SK-N-SH treated with all-trans-retinoic acid at 6 μM for 48 hours (cell line): ENCODE measurements around the gene SMC1B.
A peak's percentile ranks its signal among the peaks of the same experiment; 100 is the strongest.
"Not testable (repeated sequence)": the region's sequence is repeated elsewhere in the genome, so short reads cannot be mapped to it uniquely, and the experiment has no call there.

Experiments
- ATAC-seq: fragments of 200-7000 bp; cut with Tn5 transposase; 3 replicates; pipeline ENCODE4 v1.9.1; 2020; ENCODE audit warnings: mild to moderate bottlenecking, moderate library complexity
- ARNTL ChIP-seq: fragments of 450-650 bp; formaldehyde crosslinking; IDR thresholded peaks from 2 replicates; pipeline ENCODE4 v1.5.0; 2020; ENCODE audit warnings: low read depth, mild to moderate bottlenecking, moderate library complexity, borderline replicate concordance
- BACH2 ChIP-seq: fragments of 250-450 bp; sonication (Bioruptor Pico); IDR thresholded peaks from 2 replicates; pipeline ENCODE4 v1.9.0; 2021; ENCODE audit warnings: mild to moderate bottlenecking, borderline replicate concordance
- CSDC2 ChIP-seq: fragments of 250-450 bp; sonication (Bioruptor Pico); IDR thresholded peaks from 2 replicates; pipeline ENCODE4 v1.5.0; 2020; ENCODE audit warnings: mild to moderate bottlenecking, moderate library complexity
- ESRRG ChIP-seq: fragments of 250-450 bp; sonication (Bioruptor Pico); IDR thresholded peaks from 2 replicates; pipeline ENCODE4 v1.6.1; 2021; ENCODE audit warnings: mild to moderate bottlenecking
- ISL1 ChIP-seq: fragments of 250-450 bp; sonication (Bioruptor Pico); IDR thresholded peaks from 2 replicates; pipeline ENCODE4 v2.1.2; 2022; ENCODE audit warnings: mild to moderate bottlenecking, moderate library complexity
- OSR1 ChIP-seq: fragments of 250-450 bp; sonication (Bioruptor Pico); IDR thresholded peaks from 2 replicates; pipeline ENCODE4 v1.8.0; 2022; ENCODE audit warnings: moderate library complexity, mild to moderate bottlenecking, inconsistent platforms
- PPARA ChIP-seq: fragments of 250-450 bp; sonication (Bioruptor Pico); IDR thresholded peaks from 2 replicates; pipeline ENCODE4 v1.5.0; 2020; ENCODE audit warnings: mild to moderate bottlenecking, borderline replicate concordance
- RARB ChIP-seq: fragments of 250-450 bp; sonication (Bioruptor Pico); IDR thresholded peaks from 2 replicates; pipeline ENCODE4 v1.8.0; 2021; ENCODE audit warnings: mild to moderate bottlenecking, moderate library complexity
- SNAI2 ChIP-seq: fragments of 250-450 bp; sonication (Bioruptor Pico); IDR thresholded peaks from 2 replicates; pipeline ENCODE4 v1.5.0; 2020; ENCODE audit warnings: mild to moderate bottlenecking, moderate library complexity
- TCF4 ChIP-seq: fragments of 250-450 bp; sonication (Bioruptor Pico); IDR thresholded peaks from 2 replicates; pipeline ENCODE4 v1.8.0; 2021; ENCODE audit warnings: mild to moderate bottlenecking, moderate library complexity, borderline replicate concordance
- TOX ChIP-seq: fragments of 250-450 bp; sonication (Bioruptor Pico); IDR thresholded peaks from 2 replicates; pipeline ENCODE4 v1.8.0; 2021; ENCODE audit warnings: mild to moderate bottlenecking, moderate library complexity, borderline replicate concordance
- TSHZ2 ChIP-seq: fragments of 250-450 bp; sonication (Bioruptor Pico); IDR thresholded peaks from 2 replicates; pipeline ENCODE4 v1.5.0; 2020; ENCODE audit warnings: mild to moderate bottlenecking, moderate library complexity
- ZC3H10 ChIP-seq: fragments of 250-450 bp; sonication (Bioruptor Pico); IDR thresholded peaks from 2 replicates; pipeline ENCODE4 v1.5.1; 2021; ENCODE audit warnings: mild to moderate bottlenecking, moderate library complexity
- ZFP3 ChIP-seq: fragments of 250-450 bp; sonication (Bioruptor Pico); IDR thresholded peaks from 2 replicates; pipeline ENCODE4 v1.5.0; 2020; ENCODE audit warnings: mild to moderate bottlenecking, moderate library complexity
- ZFP30 ChIP-seq: fragments of 450-650 bp; formaldehyde crosslinking; IDR thresholded peaks from 2 replicates; pipeline ENCODE4 v1.5.0; 2022; ENCODE audit warnings: mild to moderate bottlenecking, moderate library complexity
- ZNF565 ChIP-seq: fragments of 450-650 bp; formaldehyde crosslinking; conservative IDR thresholded peaks from 2 replicates; pipeline ENCODE4 v1.5.0; 2020; ENCODE audit warnings: low read depth, mild to moderate bottlenecking, moderate library complexity
- ZNF70 ChIP-seq: fragments of 450-650 bp; formaldehyde crosslinking; IDR thresholded peaks from 2 replicates; pipeline ENCODE4 v1.5.0; 2020; ENCODE audit warnings: mild to moderate bottlenecking, moderate library complexity
- ZNF8 ChIP-seq: fragments of 450-650 bp; formaldehyde crosslinking; IDR thresholded peaks from 2 replicates; pipeline ENCODE4 v1.5.0; 2020; ENCODE audit warnings: mild to moderate bottlenecking, moderate library complexity
- TF ChIP-seq, protein P1 (sequence below): fragments of 250-450 bp; sonication (Bioruptor Pico); IDR thresholded peaks from 2 replicates; pipeline ENCODE4 v1.5.1; 2020; ENCODE audit warnings: low read depth, mild to moderate bottlenecking, moderate library complexity
- TF ChIP-seq, protein P2 (sequence below): fragments of 250-450 bp; sonication (Bioruptor Pico); IDR thresholded peaks from 2 replicates; pipeline ENCODE4 v1.8.0; 2021; ENCODE audit warnings: low read depth, mild to moderate bottlenecking, moderate library complexity, borderline replicate concordance
- TF ChIP-seq, protein P3 (sequence below): fragments of 250-450 bp; sonication (Bioruptor Pico); IDR thresholded peaks from 2 replicates; pipeline ENCODE4 v1.8.0; 2020; ENCODE audit warnings: mild to moderate bottlenecking, moderate library complexity, borderline replicate concordance
- TF ChIP-seq, protein P4 (sequence below): fragments of 250-450 bp; sonication (Bioruptor Pico); IDR thresholded peaks from 2 replicates; pipeline ENCODE4 v1.5.1; 2021; ENCODE audit warnings: mild to moderate bottlenecking, moderate library complexity

The SMC1B gene

GRCh38 chr22:45441138-45441537 lies 27.7 kb upstream of the SMC1B start:
- TF ChIP-seq TCF4 (CRISPR knock-in tag) (peak; percentile 60; the same call in 1 of the 2 replicates), SNAI2 (CRISPR knock-in tag) (no peak)
- ATAC-seq = peak; percentile 99

GRCh38 chr22:45440688-45441087 lies 27.3 kb upstream of the SMC1B start:
- ATAC-seq = not testable (repeated sequence)

GRCh38 chr22:45438336-45438735 lies 24.9 kb upstream of the SMC1B start:
- ATAC-seq = no peak
- TF ChIP-seq, protein P1, sequence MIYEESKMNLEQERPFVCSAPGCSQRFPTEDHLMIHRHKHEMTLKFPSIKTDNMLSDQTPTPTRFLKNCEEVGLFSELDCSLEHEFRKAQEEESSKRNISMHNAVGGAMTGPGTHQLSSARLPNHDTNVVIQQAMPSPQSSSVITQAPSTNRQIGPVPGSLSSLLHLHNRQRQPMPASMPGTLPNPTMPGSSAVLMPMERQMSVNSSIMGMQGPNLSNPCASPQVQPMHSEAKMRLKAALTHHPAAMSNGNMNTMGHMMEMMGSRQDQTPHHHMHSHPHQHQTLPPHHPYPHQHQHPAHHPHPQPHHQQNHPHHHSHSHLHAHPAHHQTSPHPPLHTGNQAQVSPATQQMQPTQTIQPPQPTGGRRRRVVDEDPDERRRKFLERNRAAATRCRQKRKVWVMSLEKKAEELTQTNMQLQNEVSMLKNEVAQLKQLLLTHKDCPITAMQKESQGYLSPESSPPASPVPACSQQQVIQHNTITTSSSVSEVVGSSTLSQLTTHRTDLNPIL (CRISPR knock-in tag) = no peak
- no peak for TF ChIP-seq ISL1 (CRISPR knock-in tag)
- no peak for TF ChIP-seq ESRRG
- TF ChIP-seq ZFP30 = no peak
- TF ChIP-seq RARB = no peak
- TF ChIP-seq TOX = no peak
- TF ChIP-seq, protein P2, sequence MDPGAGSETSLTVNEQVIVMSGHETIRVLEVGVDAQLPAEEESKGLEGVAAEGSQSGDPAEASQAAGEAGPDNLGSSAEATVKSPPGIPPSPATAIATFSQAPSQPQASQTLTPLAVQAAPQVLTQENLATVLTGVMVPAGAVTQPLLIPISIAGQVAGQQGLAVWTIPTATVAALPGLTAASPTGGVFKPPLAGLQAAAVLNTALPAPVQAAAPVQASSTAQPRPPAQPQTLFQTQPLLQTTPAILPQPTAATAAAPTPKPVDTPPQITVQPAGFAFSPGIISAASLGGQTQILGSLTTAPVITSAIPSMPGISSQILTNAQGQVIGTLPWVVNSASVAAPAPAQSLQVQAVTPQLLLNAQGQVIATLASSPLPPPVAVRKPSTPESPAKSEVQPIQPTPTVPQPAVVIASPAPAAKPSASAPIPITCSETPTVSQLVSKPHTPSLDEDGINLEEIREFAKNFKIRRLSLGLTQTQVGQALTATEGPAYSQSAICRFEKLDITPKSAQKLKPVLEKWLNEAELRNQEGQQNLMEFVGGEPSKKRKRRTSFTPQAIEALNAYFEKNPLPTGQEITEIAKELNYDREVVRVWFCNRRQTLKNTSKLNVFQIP (CRISPR knock-in tag) = no peak
- no peak for TF ChIP-seq ZNF565 (CRISPR knock-in tag)
- no peak for TF ChIP-seq CSDC2
- no peak for TF ChIP-seq SNAI2 (CRISPR knock-in tag)
- TF ChIP-seq TCF4 (CRISPR knock-in tag) = no peak
- no peak for TF ChIP-seq ARNTL (CRISPR knock-in tag)
- no peak for TF ChIP-seq OSR1 (CRISPR knock-in tag)
- TF ChIP-seq, protein P3, sequence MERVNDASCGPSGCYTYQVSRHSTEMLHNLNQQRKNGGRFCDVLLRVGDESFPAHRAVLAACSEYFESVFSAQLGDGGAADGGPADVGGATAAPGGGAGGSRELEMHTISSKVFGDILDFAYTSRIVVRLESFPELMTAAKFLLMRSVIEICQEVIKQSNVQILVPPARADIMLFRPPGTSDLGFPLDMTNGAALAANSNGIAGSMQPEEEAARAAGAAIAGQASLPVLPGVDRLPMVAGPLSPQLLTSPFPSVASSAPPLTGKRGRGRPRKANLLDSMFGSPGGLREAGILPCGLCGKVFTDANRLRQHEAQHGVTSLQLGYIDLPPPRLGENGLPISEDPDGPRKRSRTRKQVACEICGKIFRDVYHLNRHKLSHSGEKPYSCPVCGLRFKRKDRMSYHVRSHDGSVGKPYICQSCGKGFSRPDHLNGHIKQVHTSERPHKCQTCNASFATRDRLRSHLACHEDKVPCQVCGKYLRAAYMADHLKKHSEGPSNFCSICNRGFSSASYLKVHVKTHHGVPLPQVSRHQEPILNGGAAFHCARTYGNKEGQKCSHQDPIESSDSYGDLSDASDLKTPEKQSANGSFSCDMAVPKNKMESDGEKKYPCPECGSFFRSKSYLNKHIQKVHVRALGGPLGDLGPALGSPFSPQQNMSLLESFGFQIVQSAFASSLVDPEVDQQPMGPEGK (CRISPR knock-in tag) = no peak
- no peak for TF ChIP-seq TSHZ2 (CRISPR knock-in tag)

GRCh38 chr22:45436871-45437517 lies 23.6 kb upstream of the SMC1B start:
- ATAC-seq = not testable (repeated sequence)

DNA sequence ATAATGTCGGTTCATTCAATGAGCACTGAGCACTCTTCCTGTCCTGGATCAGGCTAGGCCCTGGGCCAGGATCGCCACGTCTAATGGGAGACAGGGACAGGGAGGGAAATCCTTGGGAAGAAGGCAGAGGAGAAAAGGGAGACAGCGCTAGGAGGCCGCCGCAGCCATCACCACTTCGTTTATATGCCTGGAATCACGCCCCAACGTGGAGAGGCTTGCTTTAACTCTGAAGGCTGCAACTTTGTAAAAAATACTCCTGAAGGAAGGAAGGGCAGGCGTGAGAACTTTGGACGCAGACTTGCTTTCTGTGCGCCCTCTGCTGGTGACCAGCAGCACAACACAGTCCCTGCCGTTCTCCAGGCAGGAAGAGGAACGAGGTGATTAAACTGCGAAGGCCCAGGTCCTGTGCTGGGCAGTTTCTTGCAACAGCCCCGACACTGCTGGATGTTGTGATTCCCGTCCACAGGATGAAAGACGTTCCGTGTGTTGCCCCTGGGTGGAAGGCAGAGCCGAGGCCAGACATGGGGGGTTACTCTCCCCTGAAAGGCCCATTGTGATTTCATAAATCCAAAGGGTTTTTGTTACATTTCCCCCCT lies 22.2 kb upstream of the SMC1B start:
- peak; percentile 98 for ATAC-seq
- no peak for TF ChIP-seq ZNF8 (CRISPR knock-in tag)
- TF ChIP-seq ZC3H10 (CRISPR knock-in tag) = no peak
- TF ChIP-seq ZFP3 (CRISPR knock-in tag) = no peak
- TF ChIP-seq ARNTL (CRISPR knock-in tag) = no peak
- TF ChIP-seq ZNF565 (CRISPR knock-in tag) = no peak
- TF ChIP-seq ZNF70 = no peak
- no peak for TF ChIP-seq TSHZ2 (CRISPR knock-in tag)
- TF ChIP-seq PPARA (CRISPR knock-in tag) = no peak
- no peak for TF ChIP-seq BACH2 (CRISPR knock-in tag)
- TF ChIP-seq ISL1 (CRISPR knock-in tag) = no peak
- TF ChIP-seq, protein P4, sequence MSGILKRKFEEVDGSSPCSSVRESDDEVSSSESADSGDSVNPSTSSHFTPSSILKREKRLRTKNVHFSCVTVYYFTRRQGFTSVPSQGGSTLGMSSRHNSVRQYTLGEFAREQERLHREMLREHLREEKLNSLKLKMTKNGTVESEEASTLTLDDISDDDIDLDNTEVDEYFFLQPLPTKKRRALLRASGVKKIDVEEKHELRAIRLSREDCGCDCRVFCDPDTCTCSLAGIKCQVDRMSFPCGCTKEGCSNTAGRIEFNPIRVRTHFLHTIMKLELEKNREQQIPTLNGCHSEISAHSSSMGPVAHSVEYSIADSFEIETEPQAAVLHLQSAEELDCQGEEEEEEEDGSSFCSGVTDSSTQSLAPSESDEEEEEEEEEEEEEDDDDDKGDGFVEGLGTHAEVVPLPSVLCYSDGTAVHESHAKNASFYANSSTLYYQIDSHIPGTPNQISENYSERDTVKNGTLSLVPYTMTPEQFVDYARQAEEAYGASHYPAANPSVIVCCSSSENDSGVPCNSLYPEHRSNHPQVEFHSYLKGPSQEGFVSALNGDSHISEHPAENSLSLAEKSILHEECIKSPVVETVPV = no peak
- no peak for TF ChIP-seq RARB
- no peak for TF ChIP-seq ESRRG
